ENCODE measurements around the gene C4orf33. TPM values are rescaled to one million over a fixed set of nuclear protein-coding genes. Genes with fewer than 3 reads are reported as not detected.

C4orf33 gene
- total RNA-seq, 1 donor from 2014 or later, result 17.0 TPM

DNA sequence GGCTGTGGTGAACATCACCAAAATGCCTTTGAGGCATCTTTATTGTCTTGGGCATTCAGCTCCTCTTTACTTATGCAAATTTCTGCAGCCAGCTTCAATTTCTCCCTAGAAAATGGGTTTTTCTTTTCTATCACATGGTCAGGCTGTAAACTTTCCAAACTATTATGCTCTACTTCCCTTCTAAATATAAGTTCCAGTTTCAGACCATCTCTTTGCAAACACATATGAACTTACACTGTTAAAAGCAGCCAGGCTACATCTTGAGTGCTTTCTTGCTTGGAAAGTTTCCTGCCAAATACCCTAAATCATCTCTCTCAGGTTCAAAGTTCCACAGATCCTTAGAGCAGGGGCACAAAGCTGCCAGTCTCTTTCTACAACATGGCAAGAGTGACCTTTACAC, 15.8 kb upstream of the C4orf33 start:
- peaks cover 58% of the 10 kb centered on the region for H3K36me3 Mint-ChIP-seq
- H3K27me3 Mint-ChIP-seq (ENCODE audit: insufficient read depth, low read depth), result peaks cover 3% of the 10 kb centered on the region

DNA sequence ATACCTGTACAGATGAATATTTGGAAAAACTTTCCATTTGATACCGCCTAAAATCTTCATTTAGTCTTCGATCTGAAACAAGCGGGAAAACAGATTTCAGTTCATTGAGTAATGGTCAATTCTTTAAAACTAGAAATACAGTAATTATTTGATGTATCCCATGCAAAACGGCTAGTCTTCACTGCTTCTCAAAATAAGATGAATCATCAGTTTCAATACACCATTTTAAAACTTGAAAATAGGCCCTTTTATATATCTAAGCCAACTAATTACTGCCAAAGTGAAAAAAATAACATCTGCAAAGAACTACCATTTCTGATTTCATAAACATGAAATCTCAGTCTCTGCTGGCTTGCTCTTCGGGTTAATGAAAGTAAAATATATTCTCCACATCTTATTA, 13.7 kb upstream of the C4orf33 start:
- H3K36me3 ChIP-seq, result no peaks in the 10 kb centered on the region
- no peak overlapping the region for H2AFZ ChIP-seq (replicated peaks)
- H3K4me3 Mint-ChIP-seq, result no peak overlapping the region
- H3K36me3 Mint-ChIP-seq, result peaks cover 50% of the 10 kb centered on the region
- H3K79me2 ChIP-seq (ENCODE audit: low read depth), result peaks cover 39% of the 10 kb centered on the region
- no peak overlapping the region for H3K4me3 ChIP-seq
- H3K27ac Mint-ChIP-seq, result no peak overlapping the region
- peaks cover 8% of the 10 kb centered on the region for H3K9me3 ChIP-seq (ENCODE audit: low read depth)
- H3K4me1 Mint-ChIP-seq, result peaks cover 4% of the 10 kb centered on the region
- H3K4me2 ChIP-seq, result no peak overlapping the region
- no peaks in the 10 kb centered on the region for H3F3A ChIP-seq (ENCODE audit: low read depth)
- H3K9ac ChIP-seq, result no peak overlapping the region
- H3K4me1 ChIP-seq, result no peaks in the 10 kb centered on the region
- TF ChIP-seq, protein P1, sequence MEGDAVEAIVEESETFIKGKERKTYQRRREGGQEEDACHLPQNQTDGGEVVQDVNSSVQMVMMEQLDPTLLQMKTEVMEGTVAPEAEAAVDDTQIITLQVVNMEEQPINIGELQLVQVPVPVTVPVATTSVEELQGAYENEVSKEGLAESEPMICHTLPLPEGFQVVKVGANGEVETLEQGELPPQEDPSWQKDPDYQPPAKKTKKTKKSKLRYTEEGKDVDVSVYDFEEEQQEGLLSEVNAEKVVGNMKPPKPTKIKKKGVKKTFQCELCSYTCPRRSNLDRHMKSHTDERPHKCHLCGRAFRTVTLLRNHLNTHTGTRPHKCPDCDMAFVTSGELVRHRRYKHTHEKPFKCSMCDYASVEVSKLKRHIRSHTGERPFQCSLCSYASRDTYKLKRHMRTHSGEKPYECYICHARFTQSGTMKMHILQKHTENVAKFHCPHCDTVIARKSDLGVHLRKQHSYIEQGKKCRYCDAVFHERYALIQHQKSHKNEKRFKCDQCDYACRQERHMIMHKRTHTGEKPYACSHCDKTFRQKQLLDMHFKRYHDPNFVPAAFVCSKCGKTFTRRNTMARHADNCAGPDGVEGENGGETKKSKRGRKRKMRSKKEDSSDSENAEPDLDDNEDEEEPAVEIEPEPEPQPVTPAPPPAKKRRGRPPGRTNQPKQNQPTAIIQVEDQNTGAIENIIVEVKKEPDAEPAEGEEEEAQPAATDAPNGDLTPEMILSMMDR (IDR thresholded peaks at IDR 0.05), result no peak
- TF ChIP-seq EZH2 (IDR thresholded peaks at IDR 0.05) (no peak), EZH2phosphoT487 (IDR thresholded peaks at IDR 0.05) (no peak)
- DNase-seq (ENCODE audit: low spot score), result no peak
- no peaks in the 10 kb centered on the region for H4K20me1 ChIP-seq (ENCODE audit: low read depth)
- no peak overlapping the region for H3K27ac ChIP-seq
- H3K9me3 Mint-ChIP-seq, result peaks cover 62% of the 10 kb centered on the region
- peaks cover 3% of the 10 kb centered on the region for H3K27me3 Mint-ChIP-seq (ENCODE audit: insufficient read depth, low read depth)
- no peaks in the 10 kb centered on the region for H3K27me3 ChIP-seq

More for the DNA sequence above, 15.8 kb upstream of the C4orf33 start:
- no peaks in the 10 kb centered on the region for H3K36me3 ChIP-seq
- no peaks in the 10 kb centered on the region for H3F3A ChIP-seq (ENCODE audit: low read depth)
- H3K9me3 ChIP-seq (ENCODE audit: low read depth), result peaks cover 3% of the 10 kb centered on the region
- Mint-ChIP-seq H3K4me1 (peaks cover 4% of the 10 kb centered on the region), H3K27ac (no peak overlapping the region), H3K4me3 (no peak overlapping the region), H3K9me3 (peaks cover 52% of the 10 kb centered on the region)
- H3K27me3 ChIP-seq, result no peaks in the 10 kb centered on the region
- H3K79me2 ChIP-seq (ENCODE audit: low read depth), result peaks cover 21% of the 10 kb centered on the region
- no peak overlapping the region for H3K9ac ChIP-seq
- H2AFZ ChIP-seq (replicated peaks), result no peak overlapping the region
- H3K4me1 ChIP-seq, result no peaks in the 10 kb centered on the region
- H4K20me1 ChIP-seq (ENCODE audit: low read depth), result no peaks in the 10 kb centered on the region
- no peak overlapping the region for H3K4me2 ChIP-seq
- no peak overlapping the region for H3K4me3 ChIP-seq
- no peak for DNase-seq (ENCODE audit: low spot score)
- TF ChIP-seq EZH2phosphoT487 (IDR thresholded peaks at IDR 0.05) (no peak), EZH2 (IDR thresholded peaks at IDR 0.05) (no peak)
- TF ChIP-seq, protein P1 (IDR thresholded peaks at IDR 0.05), result no peak
- H3K27ac ChIP-seq, result no peak overlapping the region

DNA sequence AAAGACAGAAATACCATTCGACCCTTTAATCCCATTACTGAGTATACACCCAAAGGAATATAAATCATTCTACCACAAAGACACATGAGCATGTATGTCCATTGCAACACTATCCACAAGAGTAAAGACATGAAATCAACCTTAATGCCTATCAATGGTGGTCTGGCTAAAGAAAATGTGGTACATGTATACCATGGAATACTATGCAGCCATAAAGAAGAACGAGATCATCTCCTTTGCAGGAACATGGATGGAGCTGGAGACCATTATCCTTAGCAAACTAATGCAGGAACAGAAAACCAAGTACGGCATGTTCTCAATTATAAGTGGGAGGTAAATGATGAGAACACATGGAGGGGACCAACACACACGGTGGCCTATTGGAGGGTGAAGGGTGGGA, 10.5 kb upstream of the C4orf33 start:
- peaks cover 70% of the 10 kb centered on the region for H3K79me2 ChIP-seq (ENCODE audit: low read depth)
- DNase-seq (ENCODE audit: low spot score), result no peak

More for the DNA sequence above, 10.5 kb upstream of the C4orf33 start:
- Histone ChIP-seq H3K9me3 (ENCODE audit: low read depth) (peaks cover 8% of the 10 kb centered on the region), H3K9ac (no peak overlapping the region), H3K4me1 (no peaks in the 10 kb centered on the region), H3F3A (ENCODE audit: low read depth) (no peaks in the 10 kb centered on the region), H3K27ac (no peak overlapping the region), H3K27me3 (no peaks in the 10 kb centered on the region), H4K20me1 (ENCODE audit: low read depth) (no peaks in the 10 kb centered on the region), H3K4me2 (no peak overlapping the region), H3K36me3 (no peaks in the 10 kb centered on the region), H2AFZ (replicated peaks) (no peak overlapping the region), H3K4me3 (no peak overlapping the region)
- Mint-ChIP-seq H3K36me3 (peaks cover 37% of the 10 kb centered on the region), H3K27ac (no peak overlapping the region), H3K4me3 (no peak overlapping the region), H3K27me3 (ENCODE audit: insufficient read depth, low read depth) (peaks cover 3% of the 10 kb centered on the region), H3K9me3 (peaks cover 56% of the 10 kb centered on the region), H3K4me1 (peaks cover 4% of the 10 kb centered on the region)
- TF ChIP-seq EZH2 (IDR thresholded peaks at IDR 0.05) (no peak), EZH2phosphoT487 (IDR thresholded peaks at IDR 0.05) (no peak)
- TF ChIP-seq, protein P1 (IDR thresholded peaks at IDR 0.05), result no peak

All from neural progenitor cell (in vitro differentiated cells).